CD4-positive, alpha-beta T cell (primary cell): ENCODE data around the gene PDCD6IP. TPM values are rescaled to one million over a fixed set of nuclear protein-coding genes. Genes with fewer than 3 reads are reported as not detected.

Experiments
- ATAC-seq: fragments of 200-7000 bp; cut with Tn5 transposase; one replicate; pipeline ENCODE4 v1.10.0; 2022; ENCODE audit warnings: mild to moderate bottlenecking; ENCODE audit not compliant: poor library complexity
- CTCF ChIA-PET: fragments of 350-600 bp; sonication (Branson Sonifier 250); formaldehyde crosslinking; loops from one replicate; lab custom pipeline; 2021; ENCODE audit warnings: antibody characterized with exemption, inconsistent platforms; lab: Charles Lee
- POLR2A ChIA-PET: fragments of 350-600 bp; sonication (Branson Sonifier 250); formaldehyde crosslinking; loops from one replicate; lab custom pipeline; 2021; ENCODE audit warnings: antibody characterized with exemption, inconsistent platforms; lab: Charles Lee
- DNase-seq, 14 experiments: peaks; one replicate each; pipeline ENCODE4 v3.0.0-alpha.2; 2013 to 2020; ENCODE audit warnings: mixed read lengths in 2 of 14
- H3K27ac ChIP-seq, 2 donors: one replicate each; pipeline versions ENCODE4 v1.5.1 to v1.7.0; 2013; ENCODE audit warnings: low read length in 2 of 2, low read depth in 1 of 2, mild to moderate bottlenecking in 1 of 2
- H3K27me3 ChIP-seq, 2 experiments: 1 replicate in 1 of 2; 2 replicates in 1 of 2; pipeline versions ENCODE4 v1.6.1 to v1.7.0; 2013; ENCODE audit warnings: low read length in 2 of 2, control low read depth in 1 of 2, mild to moderate bottlenecking in 1 of 2, moderate library complexity in 1 of 2; ENCODE audit not compliant: insufficient read depth in 2 of 2, control insufficient read depth in 1 of 2
- H3K36me3 ChIP-seq: one replicate; pipeline ENCODE4 v1.6.1; 2013; ENCODE audit warnings: low read length, control low read depth; ENCODE audit not compliant: insufficient read depth
- H3K4me1 ChIP-seq: one replicate; pipeline ENCODE4 v1.6.1; 2013; ENCODE audit warnings: low read length, control low read depth; ENCODE audit not compliant: insufficient read depth
- H3K4me3 ChIP-seq: one replicate; pipeline ENCODE4 v1.5.1; 2013; ENCODE audit warnings: mild to moderate bottlenecking, low read length, moderate library complexity
- H3K9me3 ChIP-seq, 2 experiments: 1 replicate in 1 of 2; 2 replicates in 1 of 2; pipeline versions ENCODE4 v1.6.1 to v1.7.0; 2013; ENCODE audit warnings: low read length in 2 of 2, mild to moderate bottlenecking in 2 of 2, control low read depth in 1 of 2, moderate library complexity in 1 of 2; ENCODE audit not compliant: control insufficient read depth in 1 of 2, insufficient read depth in 1 of 2
- H3K27ac Mint-ChIP-seq: one replicate; pipeline ENCODE4 v1.8.0; 2020; ENCODE audit warnings: mixed read lengths
- H3K27me3 Mint-ChIP-seq: one replicate; pipeline ENCODE4 v1.8.0; 2021; ENCODE audit warnings: mixed read lengths
- H3K36me3 Mint-ChIP-seq: one replicate; pipeline ENCODE4 v1.8.0; 2021; ENCODE audit warnings: low read depth, mixed read lengths
- H3K4me1 Mint-ChIP-seq: one replicate; pipeline ENCODE4 v1.8.0; 2021; ENCODE audit warnings: low read depth, mixed read lengths
- H3K4me3 Mint-ChIP-seq: one replicate; pipeline ENCODE4 v1.8.0; 2020; ENCODE audit warnings: mild to moderate bottlenecking, mixed read lengths
- H3K9me3 Mint-ChIP-seq: one replicate; pipeline ENCODE4 v1.8.0; 2020; ENCODE audit warnings: mixed read lengths
- intact Hi-C, 2 experiments: fragments of 100-400 bp; cut with DNase I in 1 of 2; cut with micrococcal nuclease in 1 of 2; formaldehyde crosslinking; loops; one replicate each; pipeline versions ENCODE4 v1.15.1 to v1.9.0; 2023 to 2025; cut with DNase I, micrococcal nuclease
- total RNA-seq, 174 experiments: library from RNA in 2 of 174; stranded (reverse) in 2 of 174; gene quantifications; one replicate each; pipeline ENCODE4 v1.2.3 and lab custom pipeline; 2021 to 2026
- TF ChIP-seq, protein P1 (sequence below): fragments of 200-600 bp; IDR thresholded peaks from one replicate; pipeline ENCODE4 v1.8.0; 2022; ENCODE audit warnings: antibody characterized with exemption, mild to moderate bottlenecking

Gene PDCD6IP
- total RNA-seq, 2 experiments from 2014 or later, result 109 to 112 TPM

DNA sequence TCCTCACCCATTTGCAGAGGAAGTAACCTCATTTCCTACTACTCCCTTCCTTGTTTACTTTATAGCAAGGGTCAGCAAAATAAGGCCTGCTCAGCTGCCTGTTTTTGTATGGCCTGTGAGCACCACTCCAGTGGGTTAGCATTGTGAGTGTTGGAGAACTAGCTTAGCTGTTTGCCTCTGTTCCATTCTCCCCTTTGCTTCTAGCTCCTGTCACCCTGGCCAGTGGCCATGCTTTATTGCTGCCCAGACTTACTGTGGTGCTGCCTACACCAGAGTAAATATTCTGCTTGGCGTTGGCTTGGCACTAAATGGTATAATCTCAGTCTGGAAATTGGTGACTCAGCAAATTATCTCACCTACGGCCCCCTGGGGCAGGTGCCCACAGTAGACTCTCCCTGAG lies 8.8 kb downstream of the PDCD6IP start:
- no peak for ATAC-seq
- H3K9me3 Mint-ChIP-seq, result no peaks in the 10 kb centered on the region
- ChIA-PET CTCF (no interaction called here), POLR2A (interaction anchor here (1.0 to 1.2 kb wide), 2 partner anchors 9 to 18 kb away, joined by 3 to 7 read pairs; partner anchors contain the start of gene PDCD6IP)
- H3K27ac Mint-ChIP-seq, result peak overlapping the region; percentile 50
- peaks cover 83% of the 10 kb centered on the region for H3K4me1 Mint-ChIP-seq
- peaks cover 10% of the 10 kb centered on the region for H3K36me3 ChIP-seq
- H3K4me1 ChIP-seq, result peaks cover 47% of the 10 kb centered on the region
- H3K4me3 Mint-ChIP-seq, result no peak overlapping the region
- TF ChIP-seq, protein P1, sequence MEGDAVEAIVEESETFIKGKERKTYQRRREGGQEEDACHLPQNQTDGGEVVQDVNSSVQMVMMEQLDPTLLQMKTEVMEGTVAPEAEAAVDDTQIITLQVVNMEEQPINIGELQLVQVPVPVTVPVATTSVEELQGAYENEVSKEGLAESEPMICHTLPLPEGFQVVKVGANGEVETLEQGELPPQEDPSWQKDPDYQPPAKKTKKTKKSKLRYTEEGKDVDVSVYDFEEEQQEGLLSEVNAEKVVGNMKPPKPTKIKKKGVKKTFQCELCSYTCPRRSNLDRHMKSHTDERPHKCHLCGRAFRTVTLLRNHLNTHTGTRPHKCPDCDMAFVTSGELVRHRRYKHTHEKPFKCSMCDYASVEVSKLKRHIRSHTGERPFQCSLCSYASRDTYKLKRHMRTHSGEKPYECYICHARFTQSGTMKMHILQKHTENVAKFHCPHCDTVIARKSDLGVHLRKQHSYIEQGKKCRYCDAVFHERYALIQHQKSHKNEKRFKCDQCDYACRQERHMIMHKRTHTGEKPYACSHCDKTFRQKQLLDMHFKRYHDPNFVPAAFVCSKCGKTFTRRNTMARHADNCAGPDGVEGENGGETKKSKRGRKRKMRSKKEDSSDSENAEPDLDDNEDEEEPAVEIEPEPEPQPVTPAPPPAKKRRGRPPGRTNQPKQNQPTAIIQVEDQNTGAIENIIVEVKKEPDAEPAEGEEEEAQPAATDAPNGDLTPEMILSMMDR, result no peak
- H3K27ac ChIP-seq, result no peak overlapping the region
- H3K4me3 ChIP-seq, result no peak overlapping the region
- H3K36me3 Mint-ChIP-seq, result peaks cover 48% of the 10 kb centered on the region
- no peak for DNase-seq
- no peaks in the 10 kb centered on the region for H3K9me3 ChIP-seq
- no peaks in the 10 kb centered on the region for H3K27me3 Mint-ChIP-seq
- intact Hi-C loops, result no loop called here
- no peaks in the 10 kb centered on the region for H3K27me3 ChIP-seq

DNA sequence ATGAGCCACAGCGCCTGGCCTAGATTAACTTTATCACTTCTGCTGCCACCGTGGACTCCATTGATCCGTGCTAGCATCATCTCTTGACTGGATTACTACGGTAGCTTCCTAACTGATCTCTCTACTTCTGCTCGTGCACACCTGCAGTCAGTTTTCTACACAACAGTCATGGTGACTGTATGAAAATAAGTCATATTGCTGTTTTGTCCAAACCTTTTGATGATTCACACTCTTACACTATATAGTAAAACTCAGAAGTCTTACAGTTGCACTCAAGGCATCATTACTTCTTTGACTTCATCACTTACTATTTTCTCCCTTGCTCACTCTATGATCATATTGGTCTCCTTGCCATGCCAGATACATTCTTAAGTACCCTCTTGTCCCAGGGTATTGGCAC lies 10.1 kb downstream of the PDCD6IP start:
- TF ChIP-seq, protein P1, result no peak
- Histone ChIP-seq H3K9me3 (no peaks in the 10 kb centered on the region), H3K27ac (no peak overlapping the region), H3K4me3 (no peak overlapping the region), H3K27me3 (no peaks in the 10 kb centered on the region), H3K4me1 (peaks cover 43% of the 10 kb centered on the region), H3K36me3 (peaks cover 15% of the 10 kb centered on the region)
- intact Hi-C loops, result no loop called here
- no peak overlapping the region for H3K4me3 Mint-ChIP-seq
- ChIA-PET POLR2A (no interaction called here), CTCF (no interaction called here)
- H3K36me3 Mint-ChIP-seq, result peaks cover 51% of the 10 kb centered on the region
- H3K27me3 Mint-ChIP-seq, result no peaks in the 10 kb centered on the region
- ATAC-seq (no peak), DNase-seq (no peak)
- peaks cover 80% of the 10 kb centered on the region for H3K4me1 Mint-ChIP-seq
- no peaks in the 10 kb centered on the region for H3K9me3 Mint-ChIP-seq
- peak overlapping the region; percentile 11 for H3K27ac Mint-ChIP-seq

DNA sequence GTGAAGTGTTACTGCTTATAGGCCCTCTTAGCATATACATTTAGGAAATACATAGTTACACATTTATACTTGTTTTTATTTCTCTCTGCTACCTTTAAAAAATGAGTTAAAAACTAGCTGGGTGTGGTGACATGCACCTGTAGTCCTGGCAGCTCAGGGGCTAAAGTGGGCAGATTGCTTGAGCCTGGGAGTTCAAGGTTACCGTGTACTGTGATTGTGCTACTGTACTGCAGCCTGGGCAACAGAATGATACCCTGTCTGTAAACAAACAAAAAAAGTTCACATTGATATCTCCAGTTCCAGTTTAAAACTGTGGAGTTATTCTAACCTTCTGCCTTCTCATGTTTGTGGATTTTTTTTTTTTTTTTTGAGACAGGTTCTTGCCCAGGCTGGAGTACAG lies 12.1 kb downstream of the PDCD6IP start:
- Mint-ChIP-seq H3K27me3 (no peaks in the 10 kb centered on the region), H3K9me3 (no peaks in the 10 kb centered on the region), H3K4me3 (no peak overlapping the region), H3K36me3 (peaks cover 50% of the 10 kb centered on the region), H3K27ac (peak overlapping the region; percentile 47), H3K4me1 (peaks cover 74% of the 10 kb centered on the region)
- no peak overlapping the region for H3K4me3 ChIP-seq
- intact Hi-C loops, result no loop called here
- ChIA-PET CTCF (interaction anchor here (1.4 kb wide), 1 partner anchor 12 kb away, joined by 4 read pairs; the partner anchor contains the start of gene PDCD6IP), POLR2A (interaction anchor here (1.1 kb wide), 1 partner anchor 12 kb away, joined by 5 read pairs; the partner anchor contains the start of gene PDCD6IP)
- peaks cover 36% of the 10 kb centered on the region for H3K4me1 ChIP-seq
- peaks cover 18% of the 10 kb centered on the region for H3K36me3 ChIP-seq
- no peak for ATAC-seq
- DNase-seq, result no peak
- H3K27me3 ChIP-seq, result no peaks in the 10 kb centered on the region
- TF ChIP-seq, protein P1, result no peak
- H3K9me3 ChIP-seq, result no peaks in the 10 kb centered on the region
- no peak overlapping the region for H3K27ac ChIP-seq
